GM21786 (cell line): ENCODE measurements around the gene LYL1.

Source experiments
- ATAC-seq: cut with Tn5 transposase; IDR thresholded peaks from one replicate; pipeline ENCODE4 v1.9.1; 2021; ENCODE audit not compliant: unreplicated experiment

The LYL1 gene

GRCh38 chr19:13130886-13131490 lies 28.3 kb upstream of the LYL1 start:
- ATAC-seq: no peak

- ATAC-seq: no peak
Observed at GRCh38 chr19:13129384-13129783, 26.7 kb upstream of the LYL1 start.

- no peak for ATAC-seq
Observed at GRCh38 chr19:13128583-13128982, 25.9 kb upstream of the LYL1 start.

- no peak for ATAC-seq
Observed at GRCh38 chr19:13127811-13128575, 25.3 kb upstream of the LYL1 start.

GRCh38 chr19:13127051-13127450 lies 24.4 kb upstream of the LYL1 start:
- ATAC-seq: no peak

GRCh38 chr19:13122980-13123957 lies 20.6 kb upstream of the LYL1 start:
- no peak for ATAC-seq

- ATAC-seq: no peak
Observed at GRCh38 chr19:13122275-13122878, 19.7 kb upstream of the LYL1 start.

- ATAC-seq: no peak
Observed at GRCh38 chr19:13121551-13122274, 19.1 kb upstream of the LYL1 start.

GRCh38 chr19:13120817-13121216 lies 18.2 kb upstream of the LYL1 start:
- no peak for ATAC-seq

- ATAC-seq: no peak
Observed at GRCh38 chr19:13120031-13120430, 17.4 kb upstream of the LYL1 start.

GRCh38 chr19:13119627-13120026 lies 17.0 kb upstream of the LYL1 start:
- no peak for ATAC-seq

- no peak for ATAC-seq
Observed at GRCh38 chr19:13118424-13119193, 16.0 kb upstream of the LYL1 start.

- peak; percentile 36 for ATAC-seq
Observed at GRCh38 chr19:13117772-13118423, 15.2 kb upstream of the LYL1 start, which contains the start of gene NACC1. Gene NACC1 (plus strand): TSS chr19:13118264. CDS start chr19:13135208, 16,944 bp downstream.

GRCh38 chr19:13117176-13117771 lies 14.6 kb upstream of the LYL1 start:
- ATAC-seq: no peak

GRCh38 chr19:13116282-13117175 lies 13.9 kb upstream of the LYL1 start, which contains the start of gene TRMT1:
Gene TRMT1 (minus strand): TSS chr19:13116740. CDS start chr19:13116399, 341 bp downstream.
- peak; percentile 59 for ATAC-seq

GRCh38 chr19:13115936-13116281 lies 13.3 kb upstream of the LYL1 start:
- ATAC-seq: no peak

GRCh38 chr19:13112555-13112954 lies 9.9 kb upstream of the LYL1 start:
- no peak for ATAC-seq
